Smooth muscle cell (in vitro differentiated cells): Measurements from ENCODE around the gene CACNA2D2. TPM values are rescaled to one million over a fixed set of nuclear protein-coding genes. Genes with fewer than 3 reads are reported as not detected.

Experiments
- DNase-seq: peaks from one replicate; lab custom pipeline; 2025; ENCODE audit not compliant: unreplicated experiment; lab: John Stamatoyannopoulos, UW
- H2AFZ ChIP-seq: fragments of 200-600 bp; sonication (generic); 2 replicates; pipeline ENCODE4 v1.6.0; 2016; ENCODE audit warnings: antibody characterized with exemption, low read depth, mild to moderate bottlenecking
- H3F3A ChIP-seq: fragments of 200-600 bp; sonication (generic); 2 replicates; pipeline ENCODE4 v1.6.0; 2017; ENCODE audit warnings: antibody characterized with exemption, low read depth
- H3K27ac ChIP-seq: fragments of 200-600 bp; sonication (generic); 2 replicates; pipeline ENCODE4 v1.5.1; 2016; ENCODE audit warnings: low read depth, mild to moderate bottlenecking
- H3K27me3 ChIP-seq: fragments of 200-600 bp; sonication (generic); 2 replicates; pipeline ENCODE4 v1.6.1; 2016; ENCODE audit warnings: low read depth, mild to moderate bottlenecking
- H3K36me3 ChIP-seq: fragments of 200-600 bp; sonication (generic); 2 replicates; pipeline ENCODE4 v1.5.1; 2016; ENCODE audit warnings: low read depth
- H3K4me1 ChIP-seq: fragments of 200-600 bp; sonication (generic); 2 replicates; pipeline ENCODE4 v1.5.1; 2016; ENCODE audit warnings: low read depth
- H3K4me2 ChIP-seq: fragments of 200-600 bp; sonication (generic); 2 replicates; pipeline ENCODE4 v1.6.0; 2016; ENCODE audit warnings: mild to moderate bottlenecking
- H3K4me3 ChIP-seq: fragments of 200-600 bp; sonication (generic); 2 replicates; pipeline ENCODE4 v1.5.1; 2016; ENCODE audit warnings: mild to moderate bottlenecking
- H3K79me2 ChIP-seq: fragments of 200-600 bp; sonication (generic); 2 replicates; pipeline ENCODE4 v1.6.0; 2016; ENCODE audit warnings: low read depth, mild to moderate bottlenecking
- H3K9ac ChIP-seq: fragments of 200-600 bp; sonication (generic); 2 replicates; pipeline ENCODE4 v1.6.0; 2016; ENCODE audit warnings: low read depth
- H3K9me3 ChIP-seq: fragments of 200-600 bp; sonication (generic); replicated peaks from 2 replicates; pipeline ENCODE4 v1.5.1; 2016; ENCODE audit warnings: low read depth
- H4K20me1 ChIP-seq: fragments of 200-600 bp; sonication (generic); 2 replicates; pipeline ENCODE4 v1.6.0; 2016; ENCODE audit warnings: low read depth
- CTCF ChIP-seq: fragments of 200-600 bp; sonication (generic); IDR thresholded peaks from 2 replicates; pipeline ENCODE4 v1.5.1; 2017; ENCODE audit warnings: borderline replicate concordance, mild to moderate bottlenecking, antibody characterized with exemption; ENCODE audit not compliant: insufficient read depth, poor library complexity, severe bottlenecking
- WGBS: methylation state at CpG from one replicate; pipeline ENCODE4 v1.1.7; 2016; ENCODE audit warnings: low lambda C conversion rate; 5-methylcytosine and 5-hydroxymethylcytosine counted together
- polyA plus RNA-seq: library from polyadenylated mRNA; unstranded; fragments of >200 nt; fragmentation: Nextera tagmentation; extraction: Ambion mirVana; gene quantifications from 2 replicates; pipeline ENCODE4 v1.2.1, GENCODE V29; 2016
- total RNA-seq: library from RNA; depleted of rRNA; stranded (reverse); fragments of >200 nt; gene quantifications from 2 replicates; pipeline ENCODE4 v1.2.3, GENCODE V29; 2014

Gene CACNA2D2
- total and polyA plus RNA-seq, 2 experiments from 2014 or later = 0.27 to 0.51 TPM

GRCh38 chr3:50322386-50323091 is 180.9 kb downstream of the CACNA2D2 start, which contains the start of gene HYAL2:
Gene HYAL2, minus strand, starts transcription at chr3:50322745. Its CDS starts 2,256 bp downstream, at chr3:50320489.
- Histone ChIP-seq H3K9ac (peak within 1 kb of the TSS; percentile 98), H3K79me2 (peaks cover 33% of the 10 kb centered on the region), H3K36me3 (no peaks in the 10 kb centered on the region), H3K4me2 (peak within 1 kb of the TSS; percentile 88), H4K20me1 (peaks cover 8% of the 10 kb centered on the region), H3K27me3 (no peaks in the 10 kb centered on the region), H2AFZ (peak within 1 kb of the TSS; percentile 60), H3F3A (peaks cover 6% of the 10 kb centered on the region), H3K27ac (peak within 1 kb of the TSS; percentile 95), H3K4me1 (peaks cover 23% of the 10 kb centered on the region), H3K9me3 (no peaks in the 10 kb centered on the region), H3K4me3 (peak within 1 kb of the TSS; percentile 75)
- TF ChIP-seq CTCF = no peak
- DNase-seq = no peak
- 27% methylated on average over 29 of the region's 31 CpGs for WGBS

GRCh38 chr3:50322115-50322385 is 181.4 kb downstream of the CACNA2D2 start:
- peak overlapping the region; percentile 98 for H3K9ac ChIP-seq
- H4K20me1 ChIP-seq = peaks cover 10% of the 10 kb centered on the region
- H3K36me3 ChIP-seq = no peaks in the 10 kb centered on the region
- peak overlapping the region; percentile 60 for H2AFZ ChIP-seq
- H3K4me1 ChIP-seq = peaks cover 19% of the 10 kb centered on the region
- H3K79me2 ChIP-seq = peaks cover 28% of the 10 kb centered on the region
- peak overlapping the region; percentile 75 for H3K4me3 ChIP-seq
- H3K4me2 ChIP-seq = peak overlapping the region; percentile 88
- no peak for TF ChIP-seq CTCF
- H3F3A ChIP-seq = peaks cover 6% of the 10 kb centered on the region
- no peaks in the 10 kb centered on the region for H3K9me3 ChIP-seq
- no peak for DNase-seq
- H3K27ac ChIP-seq = no peak overlapping the region
- H3K27me3 ChIP-seq = no peaks in the 10 kb centered on the region
- 3% methylated on average over 14 of the region's 14 CpGs for WGBS

GRCh38 chr3:50321336-50322114 is 181.9 kb downstream of the CACNA2D2 start:
- Histone ChIP-seq H3F3A (peaks cover 6% of the 10 kb centered on the region), H2AFZ (peak overlapping the region; percentile 60), H3K4me3 (peak overlapping the region; percentile 75), H3K27ac (peak overlapping the region; percentile 95), H3K9ac (peak overlapping the region; percentile 98), H3K4me2 (peak overlapping the region; percentile 88), H3K9me3 (no peaks in the 10 kb centered on the region), H3K36me3 (no peaks in the 10 kb centered on the region), H3K27me3 (no peaks in the 10 kb centered on the region), H4K20me1 (peaks cover 14% of the 10 kb centered on the region), H3K79me2 (peaks cover 23% of the 10 kb centered on the region), H3K4me1 (peaks cover 17% of the 10 kb centered on the region)
- WGBS = 1% methylated on average over 46 of the region's 59 CpGs
- peak; percentile 92 for DNase-seq
- peak; percentile 49 for TF ChIP-seq CTCF
